ENCODE data around the gene SCTR. TPM values are rescaled to one million over a fixed set of nuclear protein-coding genes. Genes with fewer than 3 reads are reported as not detected.

The SCTR gene
- total and polyA plus RNA-seq, 2 of the 13 experiments (the other 11 are each of a cell fraction or from before 2014, with no cell fraction given), result not detected

GRCh38 chr2:119430023-119430498 lies 94.2 kb downstream of the SCTR start (continued):
- TF ChIP-seq TBX2 (CRISPR knock-in tag; IDR thresholded peaks at IDR 0.05; ENCODE audit: borderline replicate concordance), result peak; percentile 29; the same call in 1 of the 2 replicates
- no peak for TF ChIP-seq ZNF101 (CRISPR knock-in tag; IDR thresholded peaks at IDR 0.05; ENCODE audit: borderline replicate concordance, low read depth)
- TF ChIP-seq BRD4 (CRISPR knock-in tag; IDR thresholded peaks at IDR 0.05), result no peak
- TF ChIP-seq ZNF335 (CRISPR knock-in tag; IDR thresholded peaks at IDR 0.05), result no peak
- TF ChIP-seq KLF9 (CRISPR knock-in tag; IDR thresholded peaks at IDR 0.05; ENCODE audit: low read depth), result no peak
- TF ChIP-seq SAP130 (CRISPR knock-in tag; IDR thresholded peaks at IDR 0.05; ENCODE audit: low read depth), result no peak; the same call in 1 of the 2 replicates
- TF ChIP-seq, protein P1, sequence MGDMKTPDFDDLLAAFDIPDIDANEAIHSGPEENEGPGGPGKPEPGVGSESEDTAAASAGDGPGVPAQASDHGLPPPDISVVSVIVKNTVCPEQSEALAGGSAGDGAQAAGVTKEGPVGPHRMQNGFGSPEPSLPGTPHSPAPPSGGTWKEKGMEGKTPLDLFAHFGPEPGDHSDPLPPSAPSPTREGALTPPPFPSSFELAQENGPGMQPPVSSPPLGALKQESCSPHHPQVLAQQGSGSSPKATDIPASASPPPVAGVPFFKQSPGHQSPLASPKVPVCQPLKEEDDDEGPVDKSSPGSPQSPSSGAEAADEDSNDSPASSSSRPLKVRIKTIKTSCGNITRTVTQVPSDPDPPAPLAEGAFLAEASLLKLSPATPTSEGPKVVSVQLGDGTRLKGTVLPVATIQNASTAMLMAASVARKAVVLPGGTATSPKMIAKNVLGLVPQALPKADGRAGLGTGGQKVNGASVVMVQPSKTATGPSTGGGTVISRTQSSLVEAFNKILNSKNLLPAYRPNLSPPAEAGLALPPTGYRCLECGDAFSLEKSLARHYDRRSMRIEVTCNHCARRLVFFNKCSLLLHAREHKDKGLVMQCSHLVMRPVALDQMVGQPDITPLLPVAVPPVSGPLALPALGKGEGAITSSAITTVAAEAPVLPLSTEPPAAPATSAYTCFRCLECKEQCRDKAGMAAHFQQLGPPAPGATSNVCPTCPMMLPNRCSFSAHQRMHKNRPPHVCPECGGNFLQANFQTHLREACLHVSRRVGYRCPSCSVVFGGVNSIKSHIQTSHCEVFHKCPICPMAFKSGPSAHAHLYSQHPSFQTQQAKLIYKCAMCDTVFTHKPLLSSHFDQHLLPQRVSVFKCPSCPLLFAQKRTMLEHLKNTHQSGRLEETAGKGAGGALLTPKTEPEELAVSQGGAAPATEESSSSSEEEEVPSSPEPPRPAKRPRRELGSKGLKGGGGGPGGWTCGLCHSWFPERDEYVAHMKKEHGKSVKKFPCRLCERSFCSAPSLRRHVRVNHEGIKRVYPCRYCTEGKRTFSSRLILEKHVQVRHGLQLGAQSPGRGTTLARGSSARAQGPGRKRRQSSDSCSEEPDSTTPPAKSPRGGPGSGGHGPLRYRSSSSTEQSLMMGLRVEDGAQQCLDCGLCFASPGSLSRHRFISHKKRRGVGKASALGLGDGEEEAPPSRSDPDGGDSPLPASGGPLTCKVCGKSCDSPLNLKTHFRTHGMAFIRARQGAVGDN (CRISPR knock-in tag; IDR thresholded peaks at IDR 0.05), result peak; percentile 67
- TF ChIP-seq ZFX (CRISPR knock-in tag; IDR thresholded peaks at IDR 0.05; ENCODE audit: low read depth), result peak; percentile 42; the same call in 1 of the 2 replicates
- no peak for TF ChIP-seq ZNF496 (CRISPR knock-in tag; IDR thresholded peaks at IDR 0.05; ENCODE audit: insufficient replicate concordance)
- no peak for TF ChIP-seq HMGA1 (CRISPR knock-in tag; conservative IDR thresholded peaks at IDR 0.05)
- TF ChIP-seq ZNF234 (CRISPR knock-in tag; conservative IDR thresholded peaks at IDR 0.05), result no peak
- TF ChIP-seq TOE1 (CRISPR knock-in tag; IDR thresholded peaks at IDR 0.05), result no peak
- no peak for TF ChIP-seq PHF8 (CRISPR knock-in tag; IDR thresholded peaks at IDR 0.05)
- TF ChIP-seq PCBP2 (optimal IDR thresholded peaks at IDR 0.05; ENCODE audit: low read depth, low read length, poor library complexity, severe bottlenecking), result no peak
- no peak for TF ChIP-seq ZNF776 (CRISPR knock-in tag; IDR thresholded peaks at IDR 0.05)
- TF ChIP-seq SOX5 (CRISPR knock-in tag; IDR thresholded peaks at IDR 0.05; ENCODE audit: borderline replicate concordance), result no peak
- TF ChIP-seq PATZ1 (CRISPR knock-in tag; IDR thresholded peaks at IDR 0.05), result 0 out of 2 replicates have a peak, but pooled peaks have one; percentile 25
- no peak for TF ChIP-seq ZNF577 (CRISPR knock-in tag; IDR thresholded peaks at IDR 0.05; ENCODE audit: borderline replicate concordance, low read depth)
- TF ChIP-seq ZNF572 (CRISPR knock-in tag; IDR thresholded peaks at IDR 0.05), result no peak
- no peak for TF ChIP-seq THYN1 (CRISPR knock-in tag; IDR thresholded peaks at IDR 0.05; ENCODE audit: borderline replicate concordance, low read depth)
- 0 out of 2 replicates have a peak, but pooled peaks have one; percentile 56 for TF ChIP-seq TBP (CRISPR knock-in tag; IDR thresholded peaks at IDR 0.05)
- TF ChIP-seq ARNTL (CRISPR knock-in tag; IDR thresholded peaks at IDR 0.05), result peak; percentile 54; the same call in 1 of the 2 replicates
- TF ChIP-seq, protein P2, sequence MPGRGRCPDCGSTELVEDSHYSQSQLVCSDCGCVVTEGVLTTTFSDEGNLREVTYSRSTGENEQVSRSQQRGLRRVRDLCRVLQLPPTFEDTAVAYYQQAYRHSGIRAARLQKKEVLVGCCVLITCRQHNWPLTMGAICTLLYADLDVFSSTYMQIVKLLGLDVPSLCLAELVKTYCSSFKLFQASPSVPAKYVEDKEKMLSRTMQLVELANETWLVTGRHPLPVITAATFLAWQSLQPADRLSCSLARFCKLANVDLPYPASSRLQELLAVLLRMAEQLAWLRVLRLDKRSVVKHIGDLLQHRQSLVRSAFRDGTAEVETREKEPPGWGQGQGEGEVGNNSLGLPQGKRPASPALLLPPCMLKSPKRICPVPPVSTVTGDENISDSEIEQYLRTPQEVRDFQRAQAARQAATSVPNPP (CRISPR knock-in tag; IDR thresholded peaks at IDR 0.05), result no peak
- no peak for TF ChIP-seq ZNF451 (CRISPR knock-in tag; IDR thresholded peaks at IDR 0.05)
- no peak for TF ChIP-seq POGZ (CRISPR knock-in tag; IDR thresholded peaks at IDR 0.05)
- TF ChIP-seq PAX8 (CRISPR knock-in tag; IDR thresholded peaks at IDR 0.05; ENCODE audit: borderline replicate concordance), result no peak
